ENCODE results near the gene CIZ1.

Gene CIZ1

GRCh38 chr9:128162215-128163026, 29.0 kb downstream of the CIZ1 start:
- FAIRE-seq, result no peak
- DNase-seq (ENCODE audit: low spot score), result no peak

GRCh38 chr9:128161215-128161902, 30.0 kb downstream of the CIZ1 start:
- DNase-seq (ENCODE audit: low spot score) (no peak), FAIRE-seq (no peak)

GRCh38 chr9:128160603-128160987, 30.8 kb downstream of the CIZ1 start:
- no peak for FAIRE-seq
- peak; percentile 43 for DNase-seq (ENCODE audit: low spot score)

GRCh38 chr9:128159784-128160602, 31.4 kb downstream of the CIZ1 start, which contains the start of gene BBLN:
BBLN (plus strand) TSS chr9:128160265; CDS start chr9:128160408, 143 bp downstream.
- FAIRE-seq, result no peak
- peak; percentile 97 for DNase-seq (ENCODE audit: low spot score)

- FAIRE-seq (no peak), DNase-seq (ENCODE audit: low spot score) (peak; percentile 46)
These were observed 31.9 kb downstream of the CIZ1 start for GRCh38 chr9:128159522-128159783.

- FAIRE-seq (no peak), DNase-seq (ENCODE audit: low spot score) (no peak)
These were observed 35.5 kb downstream of the CIZ1 start for GRCh38 chr9:128155736-128156500.

GRCh38 chr9:128153947-128154695, 37.3 kb downstream of the CIZ1 start:
- peak; percentile 88 for FAIRE-seq
- DNase-seq (ENCODE audit: low spot score), result no peak

- DNase-seq (ENCODE audit: low spot score) (no peak), FAIRE-seq (no peak)
These were observed 38.1 kb downstream of the CIZ1 start for GRCh38 chr9:128153060-128153946.

- no peak for FAIRE-seq
- no peak for DNase-seq (ENCODE audit: low spot score)
These were observed 39.0 kb downstream of the CIZ1 start for GRCh38 chr9:128152133-128153059.

GRCh38 chr9:128151309-128152132, 39.9 kb downstream of the CIZ1 start:
- FAIRE-seq (no peak), DNase-seq (ENCODE audit: low spot score) (no peak)

GRCh38 chr9:128150594-128151308, 40.6 kb downstream of the CIZ1 start:
- FAIRE-seq, result no peak
- DNase-seq (ENCODE audit: low spot score), result no peak

- no peak for DNase-seq (ENCODE audit: low spot score)
- FAIRE-seq, result no peak
These were observed 41.3 kb downstream of the CIZ1 start for GRCh38 chr9:128149951-128150593.

- FAIRE-seq (no peak), DNase-seq (ENCODE audit: low spot score) (peak; percentile 81)
These were observed 42.2 kb downstream of the CIZ1 start, which contains the start of gene LCN2 for GRCh38 chr9:128149001-128149701. LCN2 (plus strand) TSS chr9:128149453; CDS start chr9:128149526, 73 bp downstream.

GRCh38 chr9:128148509-128149000, 42.8 kb downstream of the CIZ1 start:
- DNase-seq (ENCODE audit: low spot score), result no peak
- FAIRE-seq, result no peak

- DNase-seq (ENCODE audit: low spot score) (no peak), FAIRE-seq (no peak)
These were observed 44.7 kb downstream of the CIZ1 start for GRCh38 chr9:128146591-128147120.
